Measurements from ENCODE around the gene SFXN3. TPM values are rescaled to one million over a fixed set of nuclear protein-coding genes. Genes with fewer than 3 reads are reported as not detected.
A peak's percentile ranks its signal among the peaks of the same experiment; 100 is the strongest.

Gene SFXN3
- total RNA-seq, 1 experiment from 2014 or later = 5.6 TPM

GRCh38 chr10:101010329-101010728, 20.7 kb upstream of the SFXN3 start:
- Mint-ChIP-seq H3K27ac (0 out of 2 replicates have a peak overlapping the region, but pooled peaks have one; percentile 36), H3K27me3 (ENCODE audit: low read depth) (peaks cover 13% of the 10 kb centered on the region), H3K9me3 (no peaks in the 10 kb centered on the region), H3K4me3 (no peak overlapping the region), H3K36me3 (peaks cover 6% of the 10 kb centered on the region), H3K4me1 (peaks cover 27% of the 10 kb centered on the region)
- POLR2A ChIA-PET = interaction anchor here (0.6 kb wide), 1 partner anchor 31 kb away, joined by 4 read pairs; no protein-coding TSS in a partner anchor
- TF ChIP-seq FOXP1 (CRISPR knock-in tag; IDR thresholded peaks at IDR 0.05; ENCODE audit: borderline replicate concordance) (no peak), STAT6 (CRISPR knock-in tag; conservative IDR thresholded peaks at IDR 0.05; ENCODE audit: low read depth) (no peak), FOXJ3 (CRISPR knock-in tag; IDR thresholded peaks at IDR 0.05; ENCODE audit: borderline replicate concordance) (no peak), AFF4 (CRISPR knock-in tag; IDR thresholded peaks at IDR 0.05; ENCODE audit: borderline replicate concordance) (no peak), SMAD4 (CRISPR knock-in tag; IDR thresholded peaks at IDR 0.05) (no peak), E2F5 (CRISPR knock-in tag; IDR thresholded peaks at IDR 0.05) (no peak), CDX4 (CRISPR knock-in tag; IDR thresholded peaks at IDR 0.05; ENCODE audit: borderline replicate concordance) (no peak), PREB (CRISPR knock-in tag; IDR thresholded peaks at IDR 0.05; ENCODE audit: borderline replicate concordance) (no peak), PRDM15 (CRISPR knock-in tag; IDR thresholded peaks at IDR 0.05) (no peak), GABPB1 (CRISPR knock-in tag; IDR thresholded peaks at IDR 0.05) (no peak), SMAD3 (CRISPR knock-in tag; IDR thresholded peaks at IDR 0.05; ENCODE audit: borderline replicate concordance) (no peak), TP53 (CRISPR knock-in tag; IDR thresholded peaks at IDR 0.05) (no peak), ZNF532 (CRISPR knock-in tag; IDR thresholded peaks at IDR 0.05; ENCODE audit: borderline replicate concordance) (no peak), ZNF317 (CRISPR knock-in tag; IDR thresholded peaks at IDR 0.05; ENCODE audit: borderline replicate concordance, low read depth) (no peak), TCF7 (CRISPR knock-in tag; IDR thresholded peaks at IDR 0.05; ENCODE audit: low read depth) (no peak)
- DNase-seq (ENCODE audit: low spot score) (no peak), ATAC-seq (no peak)
- CTCF ChIA-PET = interaction anchor here (0.6 to 7.2 kb wide), 10 partner anchors 8 to 570 kb away, joined by 3 to 273 read pairs (median 14); partner anchors contain the start of genes LZTS2, PDZD7 and SFXN3

Measured in WTC11 (cell line).